HL-60 (cell line): ENCODE data around the gene PARP15.

ENCODE experiments used
- CTCF ChIP-seq: IDR thresholded peaks from one replicate; pipeline ENCODE4 v1.5.1; 2011; ENCODE audit warnings: low read length, control low read depth, inconsistent platforms; ENCODE audit not compliant: insufficient read depth
- GABPA ChIP-seq: IDR thresholded peaks from 2 replicates; pipeline ENCODE4 v1.6.1; 2012; ENCODE audit warnings: low read depth
- POLR2AphosphoS5 ChIP-seq: IDR thresholded peaks from 2 replicates; pipeline ENCODE4 v1.6.1; 2012; ENCODE audit warnings: low read depth
- REST ChIP-seq: IDR thresholded peaks from 2 replicates; pipeline ENCODE4 v1.6.1; 2012; ENCODE audit warnings: low read depth; ENCODE audit not compliant: insufficient replicate concordance

GRCh38 chr3:122568755-122569154 lies 8.7 kb upstream of the PARP15 start:
- TF ChIP-seq REST (no peak), GABPA (no peak), CTCF (no peak), POLR2AphosphoS5 (no peak)
